K562 (cell line): Measurements from ENCODE around the gene DNPEP.

ENCODE experiments used
- ATF1 ChIP-seq, 2 experiments: fragments of 450-650 bp in 1 of 2; IDR thresholded peaks; 2 replicates each; pipeline ENCODE4 v1.6.1; 2016; ENCODE audit warnings: missing compliant biosample characterization in 1 of 2, missing genetic modification characterization in 1 of 2
- CBX2 ChIP-seq: fragments of 200-600 bp; sonication (generic); IDR thresholded peaks from one replicate; pipeline ENCODE4 v1.6.1; 2012; ENCODE audit warnings: mild to moderate bottlenecking, low read length, inconsistent platforms; ENCODE audit not compliant: insufficient read depth, poor library complexity, severe bottlenecking
- ERF ChIP-seq: fragments of 450-650 bp; formaldehyde crosslinking; IDR thresholded peaks from 2 replicates; pipeline ENCODE4 v1.4.0; 2020; ENCODE audit warnings: mild to moderate bottlenecking, mixed read lengths

DNA sequence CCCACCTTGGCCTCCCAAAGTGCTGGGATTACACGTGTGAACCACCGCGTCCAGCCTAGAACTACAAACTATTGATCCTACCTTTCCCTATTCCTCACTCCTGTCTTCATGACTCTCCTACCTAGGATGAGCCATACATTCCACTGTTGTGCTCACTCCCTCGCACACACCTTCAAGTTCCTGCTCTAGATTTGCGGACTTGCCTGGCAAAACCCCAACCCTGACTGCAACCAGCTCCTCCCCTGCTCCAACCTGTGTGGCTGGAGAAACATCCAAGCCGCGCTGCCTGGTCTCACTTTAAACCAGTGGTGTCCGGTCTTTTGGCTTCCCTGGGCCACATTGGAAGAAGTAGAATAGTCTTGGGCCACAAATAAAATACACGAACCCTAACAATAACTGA, 5.0 kb upstream of the DNPEP start:
- TF ChIP-seq ATF1 (CRISPR knock-in tag; IDR thresholded peaks at IDR 0.05): no peak
- TF ChIP-seq ATF1 (tag; IDR thresholded peaks at IDR 0.05): no peak
- TF ChIP-seq ERF (CRISPR knock-in tag): no peak
- no peak for TF ChIP-seq CBX2
